Adrenal gland (tissue), 12 donors: ENCODE measurements around the gene CPT1B. TPM values are rescaled to one million over a fixed set of nuclear protein-coding genes. Genes with fewer than 3 reads are reported as not detected.
A peak's percentile ranks its signal among the peaks of the same experiment; 100 is the strongest.

ENCODE experiments used
- DNase-seq, 7 donors: peaks; one replicate each; pipeline ENCODE4 v3.0.0-alpha.2; 2019 to 2020
- H3K27ac ChIP-seq, 5 donors: fragments of 200-600 bp; sonication (generic) in 4 of 5; 1 replicate in 3 of 5; 2 replicates in 2 of 5; pipeline versions ENCODE4 v1.5.1 to v1.8.0; 2016 to 2020; ENCODE audit warnings: mild to moderate bottlenecking in 1 of 5
- H3K27me3 ChIP-seq: fragments of 200-600 bp; 2 replicates; pipeline ENCODE4 v1.8.0; 2021
- H3K36me3 ChIP-seq, 2 donors: fragments of 200-600 bp; replicated peaks in 1 of 2; 1 replicate in 1 of 2; 2 replicates in 1 of 2; pipeline versions ENCODE4 v1.5.1 to v1.8.0; 2018 to 2022
- H3K4me1 ChIP-seq, 2 donors: fragments of 200-600 bp; replicated peaks in 1 of 2; 1 replicate in 1 of 2; 2 replicates in 1 of 2; pipeline versions ENCODE4 v1.5.1 to v1.8.0; 2018 to 2021
- H3K4me3 ChIP-seq, 4 donors: fragments of 200-600 bp; sonication (generic) in 3 of 4; one replicate each; pipeline ENCODE4 v1.5.1; 2016 to 2018
- H3K9me3 ChIP-seq, 3 donors: fragments of 200-600 bp; sonication (generic) in 1 of 3; replicated peaks in 1 of 3; 1 replicate in 2 of 3; 2 replicates in 1 of 3; pipeline versions ENCODE4 v1.5.1 to v1.8.0; 2016 to 2021
- POLR2A ChIP-seq, 2 donors: fragments of 450-650 bp; IDR thresholded peaks; one replicate each; pipeline ENCODE4 v1.6.1; 2017; ENCODE audit warnings: antibody characterized with exemption in 2 of 2, mild to moderate bottlenecking in 2 of 2, moderate library complexity in 1 of 2
- WGBS, 4 donors: extraction: QIAGEN DNeasy Blood & Tissue Kit in 2 of 4; methylation state at CpG; one replicate each; pipeline versions ENCODE4 v1.1.5 to v1.1.7; 2013 to 2017; 5-methylcytosine and 5-hydroxymethylcytosine counted together
- intact Hi-C, 2 donors: fragments of 100-400 bp; cut with DNase I; formaldehyde crosslinking; loops; one replicate each; pipeline versions ENCODE4 v1.14.1 to v1.15.0; 2022 to 2023
- polyA plus RNA-seq, 3 donors: library from polyadenylated mRNA; stranded (reverse); fragments of 200-250 nt in 2 of 3; fragments of 350-450 nt in 1 of 3; fragmentation: Illumina TruSeq in 1 of 3; extraction: RNeasy Lipid Tissue Mini Kit (QIAGEN cat#74804) in 1 of 3; gene quantifications; one replicate each; pipeline ENCODE4 v1.2.3, GENCODE V29; 2013 to 2014
- total RNA-seq, 9 donors: library from RNA; depleted of rRNA in 4 of 9; stranded (reverse); fragments of >200 nt in 4 of 9; fragments of 120-200 nt in 1 of 9; fragmentation: NEBNext Ultra II Directional in 1 of 9; extraction: Animal tissue kit (Norgen Biotek cat#: 25700) in 1 of 9; gene quantifications; one replicate each; pipeline versions ENCODE4 v1.1.0 to v1.2.4, GENCODE V29; 2013 to 2023
- TF ChIP-seq, protein P1 (sequence below), 6 experiments: fragments of 450-650 bp in 4 of 6; fragments of 200-600 bp in 2 of 6; sonication (generic) in 1 of 6; IDR thresholded peaks; 1 replicate in 5 of 6; 2 replicates in 1 of 6; pipeline versions ENCODE4 v1.5.1 to v1.8.0; 2016 to 2021; ENCODE audit warnings: antibody characterized with exemption in 6 of 6, mild to moderate bottlenecking in 2 of 6, moderate library complexity in 1 of 6
- donor health status: healthy with polysubstance abuse.
- donor health status: Bipolar disorder and iron deficiency.
- donor health status: DM: yes; HTN: yes; CAD: no.
- donor health status: DM: no; HTN: no; CAD: no.
- donor health status: DM: no; HTN: no; CAD: no.
- donor health status: DM: yes; HTN: yes; CAD: no.

The CPT1B gene
- total and polyA plus RNA-seq, 12 donors, result 6.2 to 76.1 (median 16.5) TPM

GRCh38 chr22:50585781-50586180, 7.6 kb upstream of the CPT1B start:
- TF ChIP-seq POLR2A (IDR thresholded peaks at IDR 0.05), result no peak
- TF ChIP-seq, protein P1, sequence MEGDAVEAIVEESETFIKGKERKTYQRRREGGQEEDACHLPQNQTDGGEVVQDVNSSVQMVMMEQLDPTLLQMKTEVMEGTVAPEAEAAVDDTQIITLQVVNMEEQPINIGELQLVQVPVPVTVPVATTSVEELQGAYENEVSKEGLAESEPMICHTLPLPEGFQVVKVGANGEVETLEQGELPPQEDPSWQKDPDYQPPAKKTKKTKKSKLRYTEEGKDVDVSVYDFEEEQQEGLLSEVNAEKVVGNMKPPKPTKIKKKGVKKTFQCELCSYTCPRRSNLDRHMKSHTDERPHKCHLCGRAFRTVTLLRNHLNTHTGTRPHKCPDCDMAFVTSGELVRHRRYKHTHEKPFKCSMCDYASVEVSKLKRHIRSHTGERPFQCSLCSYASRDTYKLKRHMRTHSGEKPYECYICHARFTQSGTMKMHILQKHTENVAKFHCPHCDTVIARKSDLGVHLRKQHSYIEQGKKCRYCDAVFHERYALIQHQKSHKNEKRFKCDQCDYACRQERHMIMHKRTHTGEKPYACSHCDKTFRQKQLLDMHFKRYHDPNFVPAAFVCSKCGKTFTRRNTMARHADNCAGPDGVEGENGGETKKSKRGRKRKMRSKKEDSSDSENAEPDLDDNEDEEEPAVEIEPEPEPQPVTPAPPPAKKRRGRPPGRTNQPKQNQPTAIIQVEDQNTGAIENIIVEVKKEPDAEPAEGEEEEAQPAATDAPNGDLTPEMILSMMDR (IDR thresholded peaks at IDR 0.05), result no peak
- no peaks in the 10 kb centered on the region for H3K36me3 ChIP-seq
- 88 to 96% (median 94%) methylated on average over 7 to 8 of the region's 8 CpGs for WGBS, 4 donors
- no peak overlapping the region for H3K27ac ChIP-seq
- H3K9me3 ChIP-seq, result no peaks in the 10 kb centered on the region
- no peaks in the 10 kb centered on the region for H3K27me3 ChIP-seq
- intact Hi-C loops, result no loop called here
- H3K4me3 ChIP-seq, result no peak overlapping the region
- no peak for DNase-seq
- peaks cover 15 to 16% of the 10 kb centered on the region in 2 donors for H3K4me1 ChIP-seq

GRCh38 chr22:50585238-50585637, 7.0 kb upstream of the CPT1B start:
- Histone ChIP-seq H3K4me3 (no peak overlapping the region), H3K4me1 (peaks cover 15 to 17% of the 10 kb centered on the region in 2 donors), H3K27ac (no peak overlapping the region), H3K36me3 (no peaks in the 10 kb centered on the region), H3K27me3 (no peaks in the 10 kb centered on the region), H3K9me3 (no peaks in the 10 kb centered on the region)
- intact Hi-C loops, result no loop called here
- TF ChIP-seq, protein P1 (IDR thresholded peaks at IDR 0.05), result no peak
- TF ChIP-seq POLR2A (IDR thresholded peaks at IDR 0.05), result no peak
- 87 to 95% (median 90%) methylated on average over 2 to 3 of the region's 3 CpGs for WGBS, 4 donors
- DNase-seq, result no peak

- no peaks in the 10 kb centered on the region for H3K36me3 ChIP-seq
- H3K9me3 ChIP-seq, result no peaks in the 10 kb centered on the region
- H3K27me3 ChIP-seq, result no peaks in the 10 kb centered on the region
- peaks cover 15 to 18% of the 10 kb centered on the region in 2 donors for H3K4me1 ChIP-seq
- TF ChIP-seq, protein P1 (IDR thresholded peaks at IDR 0.05), result no peak
- TF ChIP-seq POLR2A (IDR thresholded peaks at IDR 0.05), result no peak
- intact Hi-C loops, result no loop called here
- 94 to 96% (median 95%) methylated on average over 22 to 23 of the region's 23 CpGs for WGBS, 4 donors
- H3K27ac ChIP-seq, result no peak overlapping the region
- peak in 1 of 7 donors; percentile 14 for DNase-seq
- no peak overlapping the region for H3K4me3 ChIP-seq
These were observed 6.2 kb upstream of the CPT1B start for GRCh38 chr22:50584106-50585096.

- no peak for TF ChIP-seq POLR2A (IDR thresholded peaks at IDR 0.05)
- TF ChIP-seq, protein P1 (IDR thresholded peaks at IDR 0.05), result no peak
- intact Hi-C loops, result no loop called here
- H3K4me3 ChIP-seq, result peak overlapping the region; percentile 66 to 85 (median 80)
- no peaks in the 10 kb centered on the region for H3K27me3 ChIP-seq
- 9 to 19% (median 11%) methylated on average over 26 to 37 of the region's 37 CpGs for WGBS, 4 donors
- no peaks in the 10 kb centered on the region for H3K36me3 ChIP-seq
- peak overlapping the region in 4 of 5 donors; percentile 18 to 99 (median 97) for H3K27ac ChIP-seq
- H3K4me1 ChIP-seq, result peaks cover 23 to 28% of the 10 kb centered on the region in 2 donors
- no peaks in the 10 kb centered on the region for H3K9me3 ChIP-seq
- peak in 1 of 7 donors; percentile 35 for DNase-seq
These were observed 5.2 kb upstream of the CPT1B start for GRCh38 chr22:50583294-50583861.
